Measurements from ENCODE around the gene ANGPTL3.
"Not testable (repeated sequence)": the region's sequence is repeated elsewhere in the genome, so short reads cannot be mapped to it uniquely, and the experiment has no call there.

Gene ANGPTL3, protein sequence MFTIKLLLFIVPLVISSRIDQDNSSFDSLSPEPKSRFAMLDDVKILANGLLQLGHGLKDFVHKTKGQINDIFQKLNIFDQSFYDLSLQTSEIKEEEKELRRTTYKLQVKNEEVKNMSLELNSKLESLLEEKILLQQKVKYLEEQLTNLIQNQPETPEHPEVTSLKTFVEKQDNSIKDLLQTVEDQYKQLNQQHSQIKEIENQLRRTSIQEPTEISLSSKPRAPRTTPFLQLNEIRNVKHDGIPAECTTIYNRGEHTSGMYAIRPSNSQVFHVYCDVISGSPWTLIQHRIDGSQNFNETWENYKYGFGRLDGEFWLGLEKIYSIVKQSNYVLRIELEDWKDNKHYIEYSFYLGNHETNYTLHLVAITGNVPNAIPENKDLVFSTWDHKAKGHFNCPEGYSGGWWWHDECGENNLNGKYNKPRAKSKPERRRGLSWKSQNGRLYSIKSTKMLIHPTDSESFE

GRCh38 chr1:62597281-62597680 is at the start of gene ANGPTL3:
ANGPTL3 (plus strand) TSS chr1:62597520; CDS start chr1:62597567, 47 bp downstream.
- no peak for DNase-seq

DNA sequence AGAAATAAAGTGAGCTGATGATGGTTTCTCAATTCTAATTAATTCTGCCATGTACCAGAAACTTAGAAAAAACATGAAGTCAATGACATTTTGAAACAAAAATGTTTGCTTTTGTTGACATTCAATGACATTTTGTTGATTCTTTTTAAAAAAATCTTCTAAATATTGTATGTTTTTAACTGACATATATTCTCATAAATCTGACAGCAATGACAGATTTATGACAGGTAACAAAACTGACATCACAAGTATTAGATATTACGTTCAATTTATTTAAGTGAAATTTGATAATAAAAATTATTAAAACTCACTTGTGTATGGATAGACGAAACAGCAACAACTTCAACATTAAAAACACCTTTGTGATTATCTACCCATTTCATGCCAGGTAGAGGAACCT is 36.0 kb upstream of the ANGPTL3 start:
- no peak for DNase-seq

- DNase-seq, result not testable (repeated sequence)
Observed at GRCh38 chr1:62567182-62567581, 30.1 kb upstream of the ANGPTL3 start.

DNA sequence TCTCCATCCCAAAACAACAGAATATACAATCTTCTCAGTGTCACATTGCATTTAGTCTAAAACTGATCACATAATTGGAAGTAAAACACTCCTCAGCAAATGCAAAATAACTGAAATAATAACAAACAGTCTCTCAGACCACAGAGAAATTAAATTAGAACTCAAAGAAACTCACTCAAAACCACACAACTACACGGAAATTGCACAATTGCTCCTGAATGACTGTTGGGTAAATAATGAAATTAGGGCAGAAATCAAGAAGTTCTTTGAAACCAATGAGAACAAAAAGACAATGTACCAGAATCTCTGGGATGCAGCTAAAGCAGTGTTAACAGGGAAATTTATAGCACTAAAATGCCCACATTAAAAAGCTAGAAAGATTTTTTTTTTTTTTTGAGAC is 29.4 kb upstream of the ANGPTL3 start:
- not testable (repeated sequence) for DNase-seq

DNA sequence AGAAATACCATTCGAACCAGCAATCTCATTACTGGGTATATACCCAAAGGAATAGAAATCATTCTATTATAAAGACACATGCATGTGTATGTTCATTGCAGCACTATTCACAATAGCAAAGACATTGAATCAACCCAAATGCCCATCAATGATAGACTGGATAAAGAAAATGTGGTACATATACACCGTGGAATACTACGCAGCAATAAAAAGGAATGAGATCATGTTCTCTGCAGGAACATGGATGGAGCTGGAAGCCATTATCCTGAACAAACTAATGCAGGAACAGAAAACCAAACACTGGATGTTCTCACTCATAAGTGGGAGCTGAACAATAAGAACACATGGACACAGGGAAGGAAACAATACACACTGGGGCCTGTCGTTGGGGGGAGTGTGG is 25.8 kb upstream of the ANGPTL3 start:
- DNase-seq, result not testable (repeated sequence)

- DNase-seq, result no peak
Observed at GRCh38 chr1:62572476-62572875, 24.8 kb upstream of the ANGPTL3 start.

DNA sequence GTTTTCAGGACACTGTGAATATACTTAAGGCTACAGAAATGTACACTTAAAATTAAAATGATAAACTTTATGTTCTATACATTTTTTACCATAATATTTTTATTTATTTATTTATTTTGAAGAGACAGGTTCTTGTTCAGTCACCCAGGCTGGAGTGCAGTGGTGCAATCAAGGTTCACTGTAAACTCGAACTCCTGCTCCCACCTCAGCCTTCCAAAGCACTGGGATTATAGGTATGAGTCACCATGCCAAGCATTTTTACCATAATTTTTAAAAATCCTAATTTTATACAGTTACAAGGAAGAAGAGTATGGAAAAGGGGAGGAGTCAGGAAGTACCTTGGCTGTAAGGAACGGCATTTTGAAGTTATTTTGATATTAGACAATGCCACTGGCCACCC is 23.6 kb upstream of the ANGPTL3 start:
- DNase-seq, result no peak

DNA sequence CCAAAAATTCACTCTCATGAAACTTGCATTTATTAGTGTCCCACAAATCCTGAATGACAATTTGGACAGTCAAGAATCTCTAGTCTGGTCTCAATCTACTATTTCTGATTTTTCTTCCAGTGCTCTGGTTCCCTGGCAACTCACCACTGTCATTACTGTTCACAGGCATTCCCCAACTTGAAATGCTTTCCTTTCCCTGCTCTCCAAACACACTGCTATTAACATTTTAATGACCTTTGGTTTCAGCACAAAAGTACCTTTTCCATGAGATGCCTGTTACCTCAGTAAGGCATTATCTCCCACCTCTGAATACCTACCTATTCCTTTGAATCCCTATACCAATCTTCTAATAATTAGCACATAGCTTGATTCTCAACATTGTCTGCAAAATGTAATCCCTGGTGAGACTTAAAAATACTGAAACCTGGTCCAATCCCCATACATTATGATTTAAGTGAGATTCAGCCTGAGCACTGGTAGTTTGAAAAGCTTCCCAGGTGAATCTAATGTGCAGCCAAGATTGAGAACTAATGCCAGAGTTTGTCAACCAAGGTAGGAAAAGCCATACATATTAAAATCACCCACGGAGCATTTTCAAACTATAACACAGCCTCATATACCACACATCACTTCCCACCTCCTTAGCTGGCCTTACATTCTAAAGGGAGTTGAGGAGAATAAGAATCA is 11.7 kb upstream of the ANGPTL3 start:
- no peak for DNase-seq

- DNase-seq, result no peak
Observed at GRCh38 chr1:62588000-62588399, 9.3 kb upstream of the ANGPTL3 start.

GRCh38 chr1:62589321-62589720 is 8.0 kb upstream of the ANGPTL3 start:
- DNase-seq, result no peak

DNA sequence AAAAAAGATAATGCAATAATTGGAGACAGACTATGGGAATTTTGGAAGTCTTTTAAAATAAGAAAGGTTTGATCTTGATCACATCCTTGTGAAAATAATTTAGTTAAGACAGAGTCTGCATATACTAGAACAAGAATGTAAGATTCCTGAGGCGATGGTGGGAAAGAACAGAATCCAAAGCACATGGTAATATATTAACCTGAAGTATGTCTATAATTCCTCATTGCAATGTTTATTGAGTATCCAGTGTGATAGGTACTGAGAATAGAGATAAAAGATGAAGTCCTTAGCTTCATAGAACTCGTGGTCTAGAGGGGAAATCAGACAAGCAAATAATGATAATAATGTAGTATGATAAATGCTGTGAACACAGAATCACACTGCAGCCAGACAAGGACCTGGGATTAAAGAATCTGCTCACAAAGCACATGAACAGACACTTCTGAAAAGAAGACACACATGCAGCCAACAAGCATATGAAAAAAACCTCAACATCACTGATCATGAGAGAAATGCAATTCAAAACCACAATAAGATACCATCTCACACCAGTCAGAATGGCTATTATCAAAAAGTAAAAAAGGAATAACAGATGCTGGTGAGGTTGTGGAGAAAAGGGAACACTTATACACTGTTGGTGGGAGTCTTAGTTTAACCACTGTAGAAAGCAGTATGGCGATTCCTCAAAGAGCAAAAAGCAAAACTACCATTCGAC is 6.9 kb upstream of the ANGPTL3 start:
- DNase-seq, result no peak

DNA sequence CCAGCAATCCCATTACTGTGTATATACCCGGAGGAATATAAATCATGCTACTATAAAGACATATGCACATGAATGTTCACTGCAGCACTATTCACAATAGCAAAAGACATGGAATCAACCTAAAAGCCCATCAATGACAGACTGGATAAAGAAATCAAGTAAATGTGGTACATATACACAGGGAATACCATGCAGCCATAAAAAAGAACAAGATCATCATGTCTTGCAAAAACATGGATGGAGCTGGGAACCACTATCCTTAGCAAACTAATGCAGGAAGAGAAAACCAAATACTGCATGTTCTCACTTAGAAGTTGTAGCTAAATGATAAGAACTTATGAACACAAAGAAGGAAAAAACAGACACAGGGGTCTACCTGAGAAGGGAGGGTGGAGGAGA is 6.4 kb upstream of the ANGPTL3 start:
- no peak for DNase-seq

DNA sequence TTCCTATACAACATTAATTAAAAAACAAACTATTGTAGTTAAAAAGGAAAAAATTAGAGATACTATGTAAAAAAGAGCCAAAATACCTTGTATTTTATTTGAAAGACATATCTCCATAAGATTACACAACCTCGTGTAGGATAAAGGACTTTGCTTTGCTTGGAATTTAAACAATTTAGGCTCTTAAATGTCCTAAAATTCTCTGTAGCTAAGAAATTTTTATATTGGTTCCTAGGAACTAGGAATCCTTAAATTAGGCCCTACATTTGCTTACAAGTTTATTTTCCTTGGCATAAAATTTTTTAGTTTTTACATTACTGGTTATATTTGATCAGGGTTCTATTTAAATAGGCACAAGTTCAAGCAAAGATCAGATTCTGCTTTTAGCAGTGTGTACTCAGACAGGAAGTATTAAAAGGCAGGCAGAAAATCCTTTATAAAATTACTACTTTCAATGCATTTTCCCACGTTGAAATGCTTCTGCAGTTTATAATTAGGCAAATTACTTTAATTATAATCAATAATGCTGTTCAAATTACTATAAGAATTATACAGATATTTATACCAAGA is 3.4 kb upstream of the ANGPTL3 start:
- DNase-seq, result no peak

GRCh38 chr1:62595647-62596046 is 1.7 kb upstream of the ANGPTL3 start:
- DNase-seq, result no peak

GRCh38 chr1:62599044-62599443 is 1.7 kb downstream of the ANGPTL3 start:
- DNase-seq, result no peak

- no peak for DNase-seq
Observed at GRCh38 chr1:62601457-62601856, 4.1 kb downstream of the ANGPTL3 start.

- no peak for DNase-seq
Observed at GRCh38 chr1:62608905-62609304, 11.6 kb downstream of the ANGPTL3 start.

- DNase-seq, result not testable (repeated sequence)
Observed at GRCh38 chr1:62610588-62610987, 13.3 kb downstream of the ANGPTL3 start.

- DNase-seq, result no peak
Observed at GRCh38 chr1:62612770-62613169, 15.4 kb downstream of the ANGPTL3 start.

DNA sequence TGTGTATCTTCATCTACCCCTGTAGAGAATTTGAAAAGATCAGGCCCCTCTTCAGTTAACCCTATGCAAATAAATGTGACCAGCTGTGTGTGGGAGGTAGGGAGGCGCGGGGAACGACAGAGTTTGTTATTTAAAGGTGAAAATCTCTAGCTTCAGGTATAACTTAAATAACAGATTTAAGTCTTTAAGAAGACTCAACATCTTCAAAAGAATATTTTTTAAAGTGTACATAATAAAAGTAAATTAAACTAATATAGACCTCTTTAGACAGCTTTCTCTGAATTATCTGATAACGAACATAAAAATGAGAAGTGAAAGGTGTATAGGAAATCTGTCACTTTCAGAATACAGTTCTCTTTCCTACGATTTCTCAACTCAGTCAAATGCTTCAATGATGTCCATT is 16.0 kb downstream of the ANGPTL3 start:
- DNase-seq, result no peak

GRCh38 chr1:62613890-62614289 is 16.6 kb downstream of the ANGPTL3 start:
- no peak for DNase-seq

GRCh38 chr1:62621907-62622306 is 24.6 kb downstream of the ANGPTL3 start:
- no peak for DNase-seq

GRCh38 chr1:62625415-62625814 is 28.1 kb downstream of the ANGPTL3 start:
- DNase-seq, result no peak
